OCI-LY7 (cell line): ENCODE results near the gene OPALIN.

ENCODE experiments used
- EZH2phosphoT487 ChIP-seq: fragments of 200-600 bp; sonication (generic); IDR thresholded peaks from 2 replicates; pipeline ENCODE4 v1.6.1; 2018; ENCODE audit warnings: low read depth, borderline replicate concordance, mild to moderate bottlenecking, mixed run types, antibody characterized with exemption, low read length, moderate library complexity, mixed read lengths
- TF ChIP-seq, protein P1 (sequence below): fragments of 200-600 bp; sonication (generic); conservative IDR thresholded peaks from 2 replicates; pipeline ENCODE4 v1.5.1; 2014; ENCODE audit warnings: mild to moderate bottlenecking, antibody characterized with exemption, low read length, moderate library complexity, mixed read lengths

DNA sequence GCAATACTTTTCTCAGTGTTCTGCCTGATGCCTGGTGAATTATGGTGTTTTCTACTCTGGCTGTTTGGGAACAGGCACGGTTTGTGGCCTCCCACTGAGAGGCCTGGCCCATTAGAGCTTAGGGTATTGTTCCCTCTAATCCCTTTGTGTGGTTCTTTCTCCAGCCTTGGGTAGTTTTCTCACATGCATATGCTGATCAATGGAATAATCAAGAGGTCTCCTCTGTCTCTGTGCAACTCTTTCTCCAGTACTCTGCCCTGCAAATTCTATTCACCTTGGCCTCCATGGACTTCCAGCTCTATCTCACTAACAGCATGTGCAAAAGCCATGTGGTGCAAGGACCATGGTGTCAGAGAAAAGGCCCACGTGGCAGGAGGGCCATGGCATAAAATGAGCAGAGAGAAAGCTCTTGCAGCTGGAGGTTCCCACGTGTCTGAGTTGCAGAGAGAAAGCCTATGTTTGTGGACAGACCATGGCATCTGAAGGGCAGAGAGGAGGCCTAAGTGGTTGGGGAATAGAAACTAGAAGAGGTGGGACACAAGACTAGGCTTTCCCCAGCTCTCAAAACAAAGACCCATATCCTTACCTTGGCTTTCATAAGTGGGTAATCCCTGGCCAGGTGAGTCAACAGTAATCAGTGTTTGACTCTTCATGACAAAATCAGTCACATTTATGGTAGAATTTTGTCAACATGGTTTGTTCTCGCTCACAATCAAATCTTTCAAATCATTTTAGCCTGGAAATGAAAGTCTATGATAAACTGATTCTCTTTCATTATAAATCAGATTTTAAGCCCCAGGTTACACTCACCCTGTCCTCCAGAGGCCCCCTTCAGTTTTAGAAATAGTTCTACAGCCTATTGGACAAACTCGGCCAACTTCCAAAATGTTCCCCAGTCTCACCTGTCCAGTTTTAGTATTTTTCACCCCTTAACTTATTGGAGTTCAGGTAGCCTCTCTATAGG, 17.3 kb downstream of the OPALIN start:
- TF ChIP-seq, protein P1, sequence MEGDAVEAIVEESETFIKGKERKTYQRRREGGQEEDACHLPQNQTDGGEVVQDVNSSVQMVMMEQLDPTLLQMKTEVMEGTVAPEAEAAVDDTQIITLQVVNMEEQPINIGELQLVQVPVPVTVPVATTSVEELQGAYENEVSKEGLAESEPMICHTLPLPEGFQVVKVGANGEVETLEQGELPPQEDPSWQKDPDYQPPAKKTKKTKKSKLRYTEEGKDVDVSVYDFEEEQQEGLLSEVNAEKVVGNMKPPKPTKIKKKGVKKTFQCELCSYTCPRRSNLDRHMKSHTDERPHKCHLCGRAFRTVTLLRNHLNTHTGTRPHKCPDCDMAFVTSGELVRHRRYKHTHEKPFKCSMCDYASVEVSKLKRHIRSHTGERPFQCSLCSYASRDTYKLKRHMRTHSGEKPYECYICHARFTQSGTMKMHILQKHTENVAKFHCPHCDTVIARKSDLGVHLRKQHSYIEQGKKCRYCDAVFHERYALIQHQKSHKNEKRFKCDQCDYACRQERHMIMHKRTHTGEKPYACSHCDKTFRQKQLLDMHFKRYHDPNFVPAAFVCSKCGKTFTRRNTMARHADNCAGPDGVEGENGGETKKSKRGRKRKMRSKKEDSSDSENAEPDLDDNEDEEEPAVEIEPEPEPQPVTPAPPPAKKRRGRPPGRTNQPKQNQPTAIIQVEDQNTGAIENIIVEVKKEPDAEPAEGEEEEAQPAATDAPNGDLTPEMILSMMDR, result no peak
- TF ChIP-seq EZH2phosphoT487, result no peak
